Measurements from ENCODE around the gene ZNF846.

GRCh38 chr19:9808855-9809824 lies 40.6 kb upstream of the ZNF846 start:
- TF ChIP-seq CTCF (IDR thresholded peaks at IDR 0.05) (no peak), SP1 (CRISPR knock-in tag; conservative IDR thresholded peaks at IDR 0.05) (no peak), ESRRA (CRISPR knock-in tag; IDR thresholded peaks at IDR 0.05; ENCODE audit: borderline replicate concordance) (no peak), EMX1 (CRISPR knock-in tag; IDR thresholded peaks at IDR 0.05) (no peak), ZBTB43 (CRISPR knock-in tag; IDR thresholded peaks at IDR 0.05) (no peak), ELF4 (CRISPR knock-in tag; IDR thresholded peaks at IDR 0.05; ENCODE audit: low read depth) (no peak)

All from WTC11 (cell line).